Hematopoietic multipotent progenitor cell (in vitro differentiated cells): Measurements from ENCODE around the gene ARHGAP36. TPM values are rescaled to one million over a fixed set of nuclear protein-coding genes. Genes with fewer than 3 reads are reported as not detected.

Experiments
- DNase-seq, 3 donors: peaks; one replicate each; pipeline ENCODE4 v3.0.0-alpha.2; 2011 to 2015; ENCODE audit warnings: low read depth in 2 of 3, low spot score in 2 of 3
- total RNA-seq: library from RNA; depleted of rRNA; stranded (reverse); fragments of >200 nt; gene quantifications from one replicate; pipeline ENCODE4 v1.2.3, GENCODE V29; 2012

Gene ARHGAP36, protein sequence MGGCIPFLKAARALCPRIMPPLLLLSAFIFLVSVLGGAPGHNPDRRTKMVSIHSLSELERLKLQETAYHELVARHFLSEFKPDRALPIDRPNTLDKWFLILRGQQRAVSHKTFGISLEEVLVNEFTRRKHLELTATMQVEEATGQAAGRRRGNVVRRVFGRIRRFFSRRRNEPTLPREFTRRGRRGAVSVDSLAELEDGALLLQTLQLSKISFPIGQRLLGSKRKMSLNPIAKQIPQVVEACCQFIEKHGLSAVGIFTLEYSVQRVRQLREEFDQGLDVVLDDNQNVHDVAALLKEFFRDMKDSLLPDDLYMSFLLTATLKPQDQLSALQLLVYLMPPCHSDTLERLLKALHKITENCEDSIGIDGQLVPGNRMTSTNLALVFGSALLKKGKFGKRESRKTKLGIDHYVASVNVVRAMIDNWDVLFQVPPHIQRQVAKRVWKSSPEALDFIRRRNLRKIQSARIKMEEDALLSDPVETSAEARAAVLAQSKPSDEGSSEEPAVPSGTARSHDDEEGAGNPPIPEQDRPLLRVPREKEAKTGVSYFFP
- under 0.01 TPM for total RNA-seq

DNA sequence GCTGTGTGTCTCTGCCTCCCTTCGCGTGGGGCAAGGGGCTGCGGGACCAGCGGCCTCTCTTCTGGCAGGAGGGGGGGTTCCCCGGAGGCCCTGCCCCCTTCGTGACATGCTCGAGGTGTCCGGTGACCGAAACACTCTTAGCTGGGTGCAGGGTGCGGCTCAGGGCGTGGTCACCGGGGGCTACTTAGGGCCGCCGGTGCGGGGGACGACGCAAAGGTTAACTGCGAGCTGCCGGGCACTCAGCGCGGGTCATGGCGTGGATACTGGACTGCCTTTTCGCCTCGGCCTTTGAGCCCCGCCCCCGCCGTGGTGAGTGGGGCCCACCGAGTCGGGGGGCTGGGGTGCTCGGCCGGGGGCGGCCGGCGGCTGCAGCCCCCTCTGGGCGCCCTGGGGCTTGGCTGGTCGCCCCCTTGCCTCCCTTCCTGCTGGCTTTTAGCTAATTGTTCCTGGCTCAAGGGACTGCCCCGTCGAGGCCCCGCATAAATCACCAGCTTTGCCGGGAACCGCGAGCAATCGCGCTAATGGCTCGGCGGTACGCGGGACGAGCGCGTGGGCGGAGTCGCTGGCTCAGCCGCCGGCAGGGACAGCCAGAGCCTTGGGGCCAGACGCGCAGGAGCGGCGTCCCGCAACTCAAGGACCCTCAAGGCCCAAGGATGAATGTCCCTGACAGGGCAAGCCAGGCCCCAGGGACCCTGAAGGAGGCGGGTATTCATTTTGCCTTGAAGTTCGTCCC lies at the start of gene ARHGAP36:
Gene ARHGAP36, plus strand, starts transcription at position 211 of the 733 bp plus-strand sequence. CDS start 23,320 bp downstream, outside the sequence.
- DNase-seq, result no peak

DNA sequence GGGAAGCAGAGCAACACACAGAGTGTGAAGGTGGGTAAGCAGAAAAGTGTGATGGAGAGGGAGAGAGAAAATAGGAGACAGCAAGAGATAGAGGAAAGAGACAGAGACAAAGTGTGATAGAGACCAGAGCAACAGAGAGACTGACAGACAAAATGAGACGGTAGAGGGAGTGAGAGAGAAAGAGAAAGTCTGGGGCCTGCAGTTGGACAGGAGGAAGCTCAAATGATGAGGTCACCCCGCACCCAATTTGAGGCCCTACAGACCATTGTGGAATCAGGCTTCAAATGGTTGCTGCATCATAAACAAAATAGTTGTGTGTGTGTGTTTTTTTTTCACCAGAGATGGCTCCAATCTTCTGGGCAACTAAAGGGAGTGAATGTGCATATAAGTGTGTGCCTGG lies 48.0 kb upstream of the ARHGAP36 start:
- no peak for DNase-seq

DNA sequence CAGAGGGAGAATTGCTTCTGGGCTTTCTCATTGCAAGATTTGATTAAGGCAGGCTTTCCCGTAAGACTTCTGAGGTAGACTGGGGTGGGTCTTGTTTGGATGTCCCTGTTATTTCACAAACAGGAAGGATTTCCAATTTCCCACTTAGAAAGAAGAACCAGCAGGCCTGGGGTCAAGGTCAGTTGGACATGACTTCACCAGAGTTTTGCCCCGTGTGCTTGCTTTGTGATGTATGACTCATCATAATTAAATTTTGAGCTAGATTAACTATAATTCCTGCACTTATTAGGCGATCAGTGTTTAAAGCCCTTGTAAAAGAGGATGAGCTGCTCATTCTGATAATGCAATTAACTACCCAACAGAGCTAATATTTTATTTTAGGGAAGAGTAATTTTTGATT lies 32.8 kb upstream of the ARHGAP36 start:
- DNase-seq, result no peak

DNA sequence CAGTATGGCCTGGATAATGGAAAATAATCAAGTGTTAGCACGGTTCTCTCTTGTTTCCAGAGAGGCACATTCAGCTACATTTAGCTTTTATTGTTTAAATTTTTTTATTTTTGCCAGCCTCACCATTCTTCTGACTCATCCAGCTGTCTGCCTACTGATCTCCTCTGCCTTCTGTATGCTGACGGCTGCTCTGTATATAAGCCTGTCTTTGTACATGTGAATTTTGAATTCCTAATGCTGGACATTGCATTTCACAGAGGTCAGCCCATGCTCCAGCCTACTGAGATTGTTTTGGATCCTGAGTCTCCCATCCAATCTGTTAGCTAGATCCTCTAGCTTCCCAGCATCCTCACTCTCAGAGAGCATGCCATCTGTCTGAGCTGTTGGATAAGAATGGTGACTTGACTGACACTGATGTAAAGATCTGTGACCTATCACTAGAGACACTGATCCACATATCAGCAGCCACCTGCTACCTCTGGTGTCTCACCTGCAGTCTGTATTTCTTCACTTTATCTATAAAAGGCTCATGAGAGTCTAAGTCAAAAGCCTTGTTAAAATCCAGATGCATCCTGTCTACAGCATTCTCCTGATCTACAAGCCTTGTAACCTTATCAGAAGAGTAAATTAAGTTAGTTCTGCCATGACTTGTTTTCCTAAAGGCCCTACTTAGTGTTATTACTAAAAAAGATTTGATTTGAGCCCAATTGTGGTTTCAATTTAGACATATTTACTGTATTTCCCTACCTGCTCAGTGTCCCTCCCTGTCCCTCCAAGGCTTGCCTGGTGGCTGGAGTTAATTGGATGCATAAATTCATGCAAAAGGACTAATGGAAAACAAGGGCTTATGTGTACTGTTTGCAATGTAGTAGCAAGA lies 25.6 kb upstream of the ARHGAP36 start:
- no peak for DNase-seq

DNA sequence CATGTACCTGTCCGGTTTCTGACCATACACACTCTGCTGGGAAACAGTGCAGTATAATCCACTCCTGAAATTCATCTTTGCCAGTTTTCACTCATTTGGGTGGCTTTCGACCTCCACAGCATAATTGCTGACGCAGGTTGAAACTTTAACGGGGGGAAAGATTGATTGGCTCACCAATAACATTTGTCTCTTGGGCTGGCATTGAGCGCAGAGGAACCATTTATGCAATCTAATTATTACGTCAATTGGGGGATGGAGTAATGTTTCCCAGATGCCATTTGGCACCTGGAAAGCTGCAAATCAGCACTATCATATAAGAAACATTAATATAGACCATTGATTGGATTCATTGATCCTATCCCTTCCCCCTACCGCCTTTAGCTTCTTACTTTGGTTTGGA lies 24.1 kb upstream of the ARHGAP36 start:
- no peak for DNase-seq

DNA sequence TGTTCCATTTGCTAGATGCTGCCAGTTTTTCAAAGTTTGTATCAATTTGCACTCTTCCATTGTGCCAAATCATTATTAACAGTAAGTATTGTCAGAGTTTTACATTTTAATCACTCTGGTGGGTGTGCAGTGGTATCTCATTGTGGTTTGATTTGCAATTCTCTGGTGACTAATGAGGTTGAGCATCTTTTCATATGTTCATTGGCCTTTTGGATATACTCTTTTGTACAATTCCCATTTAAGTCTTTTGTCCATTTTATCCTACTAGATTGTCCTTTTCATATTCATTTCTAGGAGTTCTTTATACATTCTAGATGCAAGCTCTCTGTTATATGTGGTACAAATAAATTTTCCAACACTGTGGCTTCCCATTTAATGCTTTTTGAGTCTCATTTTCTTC lies 17.4 kb upstream of the ARHGAP36 start:
- DNase-seq, result no peak

DNA sequence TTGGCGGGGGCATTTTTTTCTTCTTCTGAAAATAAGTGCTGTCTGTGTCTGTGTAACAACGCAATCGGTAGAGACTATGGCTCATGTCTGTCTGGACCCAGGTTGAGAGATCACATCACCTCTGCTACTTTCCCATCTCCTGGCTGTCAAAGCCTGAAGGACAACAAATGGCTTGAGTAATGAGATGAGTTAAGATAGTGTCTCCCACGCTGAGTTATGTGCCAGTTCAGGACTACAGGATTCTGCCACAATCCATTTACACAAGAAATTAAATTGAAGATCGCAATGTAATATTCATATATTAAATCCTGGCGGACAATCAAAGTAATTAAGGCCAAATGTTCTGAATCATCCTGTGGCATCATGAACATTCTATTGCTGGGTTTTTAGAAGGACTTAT lies 16.5 kb upstream of the ARHGAP36 start:
- DNase-seq, result no peak

DNA sequence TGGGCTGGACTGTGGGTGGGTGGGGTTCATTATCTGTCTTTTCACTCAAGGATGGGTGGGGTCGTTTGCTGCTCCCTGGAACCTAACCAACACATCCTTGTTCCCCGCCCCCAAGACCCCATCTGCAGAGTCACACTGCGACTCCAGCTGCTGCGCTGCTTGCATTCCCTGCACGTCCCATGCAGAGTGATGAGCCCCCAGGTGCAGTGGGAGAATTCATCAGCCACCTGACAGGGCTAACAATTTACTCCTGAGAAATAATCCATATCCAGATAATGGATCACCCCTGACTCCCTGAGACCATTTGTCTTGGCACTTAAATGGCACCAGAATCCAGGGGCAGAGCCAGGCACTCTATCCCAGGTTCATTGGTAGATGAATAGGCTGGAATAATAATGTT lies 12.4 kb upstream of the ARHGAP36 start:
- no peak for DNase-seq

DNA sequence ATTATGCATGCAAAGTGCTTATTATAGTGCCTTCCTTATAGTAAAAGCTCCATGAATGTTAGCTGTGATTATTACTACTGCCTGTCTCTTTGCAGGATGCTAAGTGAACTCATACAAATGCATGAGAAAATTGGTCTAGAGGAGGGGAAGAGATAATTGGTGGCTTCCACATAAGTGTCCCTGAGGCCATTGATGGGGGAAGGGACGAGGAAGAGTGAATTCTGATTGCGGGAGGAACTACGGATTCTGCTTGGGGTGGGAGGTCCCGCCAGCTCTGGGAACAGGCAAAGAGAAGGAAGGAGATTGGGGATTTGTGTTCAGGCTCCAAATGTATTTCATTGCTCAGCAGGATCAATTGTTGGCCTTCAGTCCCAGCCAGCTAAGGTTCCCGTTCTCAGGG lies 11.6 kb upstream of the ARHGAP36 start:
- no peak for DNase-seq

DNA sequence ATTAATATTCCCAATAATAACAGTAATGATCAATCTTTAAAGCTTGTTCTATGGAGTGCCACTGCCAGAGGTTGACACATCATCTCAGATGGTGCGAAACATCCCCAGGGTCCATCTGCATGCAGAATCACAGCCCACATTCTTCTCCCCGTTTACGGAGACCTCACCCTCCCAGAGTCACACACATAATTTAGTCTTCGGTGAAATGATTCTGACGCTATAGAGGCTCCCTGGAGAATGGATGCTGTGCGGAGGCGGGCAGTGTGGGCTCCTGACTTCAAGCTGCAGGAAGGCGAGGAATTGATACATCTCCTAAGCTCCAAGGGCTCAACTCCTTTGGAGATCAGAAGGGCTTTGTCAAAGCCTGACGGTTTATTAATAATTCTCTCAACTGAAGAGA lies 11.0 kb upstream of the ARHGAP36 start:
- no peak for DNase-seq

DNA sequence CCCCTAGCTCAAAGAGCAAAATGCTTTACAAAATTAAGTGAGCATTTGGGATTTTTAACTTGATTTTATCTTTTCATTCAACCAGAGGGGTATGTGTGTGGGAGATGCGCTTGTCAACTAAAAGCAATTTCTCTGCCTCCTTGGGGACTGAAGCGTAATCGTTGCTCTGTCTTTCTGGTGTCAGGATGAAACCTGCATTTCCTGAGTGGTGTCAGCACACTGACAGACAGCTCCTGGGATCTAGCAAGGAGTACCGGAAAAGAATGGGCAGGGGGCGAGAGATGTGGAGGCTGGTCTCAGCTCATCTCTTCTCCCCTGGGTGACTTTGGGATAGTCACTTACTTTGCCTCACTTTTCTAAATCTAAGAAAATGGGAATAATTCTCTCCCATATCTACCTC lies 5.1 kb upstream of the ARHGAP36 start:
- no peak for DNase-seq

DNA sequence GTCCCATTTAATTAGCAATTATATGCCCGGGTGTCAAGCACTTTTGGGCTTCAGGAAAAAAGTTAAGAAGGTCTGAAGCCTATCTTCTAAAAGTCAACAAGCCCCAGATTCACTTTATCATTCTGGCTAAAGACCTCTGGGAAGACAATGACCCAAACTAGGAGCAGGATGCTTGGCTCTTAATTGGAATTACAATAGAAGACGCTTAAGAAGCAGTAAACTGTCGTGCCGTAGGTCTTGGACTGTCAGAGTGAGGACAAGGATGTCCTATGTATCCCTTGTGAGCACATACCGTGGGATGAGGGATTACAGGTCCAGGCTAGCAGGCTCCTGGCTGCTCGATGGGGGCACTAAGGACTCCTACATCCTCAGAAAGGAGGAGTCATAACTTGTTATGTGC lies 3.2 kb upstream of the ARHGAP36 start:
- DNase-seq, result no peak

DNA sequence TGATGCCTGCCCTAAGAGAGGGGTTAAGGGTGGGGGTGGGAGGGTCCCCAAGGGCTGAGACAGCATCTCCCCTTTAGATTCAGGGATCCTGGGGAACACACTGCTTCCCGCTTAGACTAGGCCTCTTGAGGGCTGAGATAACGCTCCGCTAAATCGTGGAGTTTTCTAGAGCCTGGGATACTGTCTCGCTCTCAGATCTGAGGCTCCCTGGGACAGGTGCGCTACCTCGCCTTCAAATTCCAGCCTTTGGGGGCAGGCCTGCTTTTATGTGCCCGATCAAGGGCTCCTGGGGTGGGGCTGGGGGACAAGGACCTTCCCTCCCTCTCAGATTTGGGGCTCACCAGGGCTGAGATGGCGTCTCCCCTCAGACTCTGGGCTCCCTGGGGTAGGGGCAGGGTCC lies 440 bp upstream of the ARHGAP36 start:
- DNase-seq, result no peak

DNA sequence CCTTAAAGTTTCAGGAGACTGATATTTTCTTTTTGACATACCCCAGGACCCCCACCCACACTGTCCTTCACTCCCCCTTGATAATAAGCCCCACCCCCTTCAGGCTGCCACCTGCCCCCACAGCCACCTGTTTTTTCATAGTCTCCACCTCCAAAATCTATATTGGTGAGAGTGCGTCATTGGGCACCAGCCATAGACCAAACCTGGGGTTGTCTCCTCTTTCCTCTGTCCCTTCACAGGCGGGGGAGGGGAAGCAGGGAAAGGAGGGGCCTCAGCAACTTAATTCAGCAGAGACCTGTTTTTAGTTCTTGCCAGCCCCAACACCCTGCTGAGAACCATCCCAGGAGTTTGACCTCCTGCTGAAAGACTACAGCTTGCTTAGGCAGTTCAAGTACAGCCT lies 1.1 kb downstream of the ARHGAP36 start:
- DNase-seq, result no peak

DNA sequence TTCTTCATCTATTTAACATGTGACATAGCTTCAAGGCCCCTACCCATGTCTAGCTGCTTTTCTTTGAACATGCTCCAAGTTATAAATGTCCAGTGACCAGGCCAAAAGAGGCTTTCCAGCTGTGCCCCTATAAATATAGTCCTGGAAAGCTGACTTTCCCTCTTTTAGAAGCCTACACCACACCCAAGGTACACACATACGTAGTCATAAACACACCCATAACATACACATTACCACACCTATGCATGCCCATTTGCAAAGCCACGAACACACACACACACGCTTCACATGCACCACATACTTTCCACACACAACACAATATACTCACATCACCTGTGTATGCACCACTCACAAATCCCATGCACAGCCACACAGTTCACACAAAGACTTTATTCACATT lies 2.0 kb downstream of the ARHGAP36 start:
- DNase-seq, result no peak

DNA sequence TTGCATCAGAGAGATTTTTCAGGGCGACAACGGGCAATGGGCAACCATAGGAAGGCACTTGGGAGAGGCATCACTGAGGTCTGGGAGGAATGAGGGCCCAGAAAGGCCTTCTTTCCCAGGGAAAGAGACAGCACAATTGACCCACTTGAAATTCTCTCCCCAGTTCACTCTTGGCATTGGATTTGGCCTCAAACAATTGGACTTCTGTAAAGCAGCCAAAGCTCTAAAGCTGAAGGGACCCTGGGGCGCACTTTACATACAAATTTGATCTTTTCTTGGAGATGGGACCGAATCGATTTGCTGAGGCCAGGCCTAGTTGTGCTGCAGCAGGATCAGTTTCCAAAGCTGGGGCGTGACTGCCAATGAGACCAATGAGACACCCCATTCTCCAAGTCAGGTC lies 3.2 kb downstream of the ARHGAP36 start:
- DNase-seq, result no peak

DNA sequence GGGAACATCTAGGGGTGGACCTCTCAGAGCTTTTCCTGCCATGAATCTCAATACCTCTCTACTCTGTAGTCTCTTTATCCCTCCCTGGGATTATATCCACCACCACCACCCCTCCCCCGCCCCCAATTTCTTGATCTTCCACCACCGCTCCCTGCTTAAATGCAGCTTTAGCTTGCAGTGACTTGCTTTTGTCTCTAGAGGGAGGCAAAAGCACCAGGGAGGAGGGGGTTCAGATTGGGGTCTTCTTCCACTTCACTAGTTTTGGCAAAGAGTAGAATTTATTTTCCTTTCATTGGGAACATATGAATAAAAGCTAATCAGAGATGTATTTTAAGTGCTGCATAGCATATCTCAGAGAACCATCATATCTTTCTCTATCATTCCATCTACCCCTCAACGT lies 5.5 kb downstream of the ARHGAP36 start:
- DNase-seq, result no peak

DNA sequence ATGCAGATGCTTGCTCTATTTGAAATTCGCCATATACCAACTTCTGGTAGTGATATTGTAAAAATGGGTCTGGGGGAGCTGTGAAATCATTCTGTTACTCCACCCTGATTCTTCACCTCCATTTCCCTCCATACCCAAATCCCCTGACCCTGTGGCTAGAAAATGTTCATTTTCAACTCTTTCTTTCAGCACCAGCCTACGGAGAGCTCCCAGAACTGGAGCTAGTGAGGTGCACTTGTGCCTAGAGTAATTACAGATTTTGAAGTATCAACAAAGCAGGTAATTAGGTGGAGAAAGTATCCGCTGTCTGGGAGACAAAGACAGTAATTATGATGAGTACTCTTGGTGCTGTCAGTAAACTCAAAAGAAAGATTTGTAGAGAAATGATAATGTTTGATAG lies 8.1 kb downstream of the ARHGAP36 start:
- no peak for DNase-seq

DNA sequence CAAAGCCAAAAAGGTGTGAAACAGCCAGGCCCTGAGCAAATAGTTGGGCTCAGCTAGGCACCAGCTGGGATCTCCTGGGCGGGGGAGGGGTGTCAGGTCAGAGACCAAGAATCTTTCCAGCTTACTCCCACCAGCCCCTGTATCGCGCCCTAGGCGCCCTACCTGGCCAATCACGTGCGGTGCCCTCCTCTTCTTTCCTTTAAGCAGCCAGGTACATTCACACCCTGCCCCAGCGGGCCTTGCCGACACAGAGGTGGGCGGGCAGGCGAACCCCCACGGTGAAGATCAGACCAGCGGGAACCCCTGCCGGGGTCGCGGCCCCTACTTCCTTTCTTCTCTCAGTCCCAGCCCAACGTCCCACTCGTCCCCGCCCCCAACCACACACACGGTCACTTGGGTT lies 9.1 kb downstream of the ARHGAP36 start:
- DNase-seq, result no peak

DNA sequence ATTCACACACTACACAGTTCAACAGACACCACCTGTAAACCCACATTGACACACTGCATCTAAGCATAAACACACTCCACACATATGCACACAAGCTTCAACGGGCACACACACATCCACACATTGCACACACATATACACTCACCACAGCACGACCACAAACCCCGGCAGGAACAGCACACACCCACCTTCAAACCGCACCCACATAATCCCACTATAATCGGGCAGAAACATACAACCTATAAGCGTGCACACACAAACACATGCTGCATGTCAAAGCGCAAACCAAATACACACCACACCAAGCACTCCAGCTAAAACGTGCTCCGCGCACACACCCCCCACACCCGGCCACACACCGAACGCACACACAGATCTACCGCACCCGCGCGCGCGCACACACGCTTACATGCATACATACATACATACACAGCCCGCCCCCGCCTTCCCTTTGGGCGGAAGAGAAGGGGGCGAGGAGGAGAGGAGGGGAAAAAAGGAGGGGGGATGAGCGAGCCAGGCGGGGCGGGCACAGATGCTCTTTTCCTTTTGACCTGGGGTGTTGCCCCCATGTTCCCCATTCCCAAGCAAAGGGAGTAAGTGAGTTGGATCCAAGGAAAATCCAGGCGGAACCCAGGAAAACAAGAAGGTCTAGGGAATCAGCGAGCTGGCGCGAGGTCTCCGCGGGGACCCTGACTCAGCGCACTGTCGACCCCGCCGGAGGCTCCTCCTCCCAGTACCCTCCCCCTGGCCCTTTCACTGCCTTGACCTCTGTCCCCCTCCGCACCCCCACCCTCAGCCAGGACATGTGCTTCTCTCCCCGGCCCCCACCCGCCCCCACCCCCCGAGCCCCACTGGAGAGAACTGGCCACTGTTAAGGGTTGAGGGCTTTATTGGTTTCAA lies 9.9 kb downstream of the ARHGAP36 start:
- peak in 2 of 3 donors; percentile 1 to 6 for DNase-seq
